ENCODE results near the gene AKAP13.

Gene AKAP13

DNA sequence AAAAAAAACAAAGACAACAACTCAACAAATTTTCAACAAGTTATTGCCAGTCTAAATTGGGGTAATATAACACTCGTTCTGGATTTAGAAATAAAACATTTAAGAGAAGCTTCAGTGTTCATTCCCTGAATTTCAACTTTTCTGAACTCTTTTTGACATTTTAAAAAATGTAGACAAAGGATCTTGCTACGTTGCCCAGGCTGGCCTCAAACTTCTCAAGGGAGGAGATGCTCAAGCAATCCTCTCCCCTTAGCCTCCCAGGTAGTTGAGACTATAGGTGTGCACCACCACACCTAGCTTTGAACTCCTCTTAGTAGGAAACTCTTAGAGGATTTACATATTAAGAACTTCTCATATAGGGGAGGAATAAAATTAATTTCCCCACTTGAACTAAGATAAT lies 91.9 kb downstream of the AKAP13 start:
- Mint-ChIP-seq H3K27ac (no peak overlapping the region), H3K9me3 (peaks cover 6% of the 10 kb centered on the region), H3K27me3 (ENCODE audit: low read depth, poor library complexity) (no peaks in the 10 kb centered on the region), H3K4me3 (no peak overlapping the region), H3K4me1 (peaks cover 72% of the 10 kb centered on the region), H3K36me3 (ENCODE audit: low read depth) (peaks cover 15% of the 10 kb centered on the region)
- TF ChIP-seq, protein P1, sequence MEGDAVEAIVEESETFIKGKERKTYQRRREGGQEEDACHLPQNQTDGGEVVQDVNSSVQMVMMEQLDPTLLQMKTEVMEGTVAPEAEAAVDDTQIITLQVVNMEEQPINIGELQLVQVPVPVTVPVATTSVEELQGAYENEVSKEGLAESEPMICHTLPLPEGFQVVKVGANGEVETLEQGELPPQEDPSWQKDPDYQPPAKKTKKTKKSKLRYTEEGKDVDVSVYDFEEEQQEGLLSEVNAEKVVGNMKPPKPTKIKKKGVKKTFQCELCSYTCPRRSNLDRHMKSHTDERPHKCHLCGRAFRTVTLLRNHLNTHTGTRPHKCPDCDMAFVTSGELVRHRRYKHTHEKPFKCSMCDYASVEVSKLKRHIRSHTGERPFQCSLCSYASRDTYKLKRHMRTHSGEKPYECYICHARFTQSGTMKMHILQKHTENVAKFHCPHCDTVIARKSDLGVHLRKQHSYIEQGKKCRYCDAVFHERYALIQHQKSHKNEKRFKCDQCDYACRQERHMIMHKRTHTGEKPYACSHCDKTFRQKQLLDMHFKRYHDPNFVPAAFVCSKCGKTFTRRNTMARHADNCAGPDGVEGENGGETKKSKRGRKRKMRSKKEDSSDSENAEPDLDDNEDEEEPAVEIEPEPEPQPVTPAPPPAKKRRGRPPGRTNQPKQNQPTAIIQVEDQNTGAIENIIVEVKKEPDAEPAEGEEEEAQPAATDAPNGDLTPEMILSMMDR (IDR thresholded peaks at IDR 0.05) = no peak
- DNase-seq = no peak

GRCh38 chr15:85473455-85473854 lies 93.1 kb downstream of the AKAP13 start:
- H3K4me3 Mint-ChIP-seq = peak overlapping the region; percentile 56
- H3K36me3 Mint-ChIP-seq (ENCODE audit: low read depth) = peaks cover 6% of the 10 kb centered on the region
- TF ChIP-seq, protein P1 (IDR thresholded peaks at IDR 0.05) = no peak
- peaks cover 78% of the 10 kb centered on the region for H3K4me1 Mint-ChIP-seq
- H3K9me3 Mint-ChIP-seq = no peaks in the 10 kb centered on the region
- peak overlapping the region; percentile 91 for H3K27ac Mint-ChIP-seq
- H3K27me3 Mint-ChIP-seq (ENCODE audit: low read depth, poor library complexity) = no peaks in the 10 kb centered on the region
- DNase-seq = no peak

GRCh38 chr15:85474700-85475316 lies 94.4 kb downstream of the AKAP13 start:
- no peak for DNase-seq
- H3K27me3 Mint-ChIP-seq (ENCODE audit: low read depth, poor library complexity) = peaks cover 2% of the 10 kb centered on the region
- H3K4me3 Mint-ChIP-seq = no peak overlapping the region
- TF ChIP-seq, protein P1 (IDR thresholded peaks at IDR 0.05) = no peak
- H3K27ac Mint-ChIP-seq = peak overlapping the region; percentile 24
- peaks cover 6% of the 10 kb centered on the region for H3K36me3 Mint-ChIP-seq (ENCODE audit: low read depth)
- H3K4me1 Mint-ChIP-seq = peaks cover 88% of the 10 kb centered on the region
- no peaks in the 10 kb centered on the region for H3K9me3 Mint-ChIP-seq

- H3K27me3 Mint-ChIP-seq (ENCODE audit: low read depth, poor library complexity) = peaks cover 2% of the 10 kb centered on the region
- TF ChIP-seq, protein P1 (IDR thresholded peaks at IDR 0.05) = no peak
- DNase-seq = no peak
- no peaks in the 10 kb centered on the region for H3K9me3 Mint-ChIP-seq
- H3K4me3 Mint-ChIP-seq = no peak overlapping the region
- peak overlapping the region; percentile 24 for H3K27ac Mint-ChIP-seq
- peaks cover 6% of the 10 kb centered on the region for H3K36me3 Mint-ChIP-seq (ENCODE audit: low read depth)
- H3K4me1 Mint-ChIP-seq = peaks cover 84% of the 10 kb centered on the region
These were observed 94.9 kb downstream of the AKAP13 start for GRCh38 chr15:85475317-85475701.

DNA sequence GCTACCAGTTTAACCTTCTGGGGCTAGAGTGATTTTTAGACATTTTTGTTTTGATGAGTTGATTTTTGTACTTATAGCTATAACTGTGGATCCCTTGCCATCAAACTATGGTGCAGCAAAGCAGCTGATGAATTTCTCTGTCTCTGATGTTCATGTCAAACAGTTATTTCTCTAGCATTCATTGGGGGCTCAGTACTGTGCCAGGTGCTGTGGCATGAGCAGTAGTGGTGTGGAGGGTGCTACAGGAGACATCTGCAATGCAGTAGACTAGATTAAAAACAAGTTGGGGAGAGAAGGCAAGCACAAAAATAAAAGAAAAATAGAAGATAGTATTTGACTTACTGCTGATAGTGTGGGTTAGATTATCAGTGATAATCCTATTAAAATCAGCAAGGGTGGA lies 95.3 kb downstream of the AKAP13 start:
- DNase-seq = no peak
- Mint-ChIP-seq H3K4me1 (peaks cover 84% of the 10 kb centered on the region), H3K9me3 (no peaks in the 10 kb centered on the region), H3K4me3 (no peak overlapping the region), H3K27me3 (ENCODE audit: low read depth, poor library complexity) (peaks cover 2% of the 10 kb centered on the region), H3K27ac (no peak overlapping the region), H3K36me3 (ENCODE audit: low read depth) (peaks cover 6% of the 10 kb centered on the region)
- TF ChIP-seq, protein P1 (IDR thresholded peaks at IDR 0.05) = no peak

- TF ChIP-seq, protein P1 (IDR thresholded peaks at IDR 0.05) = no peak
- Mint-ChIP-seq H3K27me3 (ENCODE audit: low read depth, poor library complexity) (peaks cover 2% of the 10 kb centered on the region), H3K4me1 (peaks cover 85% of the 10 kb centered on the region), H3K9me3 (no peaks in the 10 kb centered on the region), H3K4me3 (no peak overlapping the region), H3K36me3 (ENCODE audit: low read depth) (no peaks in the 10 kb centered on the region), H3K27ac (peak overlapping the region; percentile 14)
- DNase-seq = no peak
These were observed 96.7 kb downstream of the AKAP13 start for GRCh38 chr15:85477061-85477460.

Measured in nephron progenitor cell (in vitro differentiated cells).